ENCODE measurements around the gene PARM1.
"Not testable (repeated sequence)": the region's sequence is repeated elsewhere in the genome, so short reads cannot be mapped to it uniquely, and the experiment has no call there.

The PARM1 gene

DNA sequence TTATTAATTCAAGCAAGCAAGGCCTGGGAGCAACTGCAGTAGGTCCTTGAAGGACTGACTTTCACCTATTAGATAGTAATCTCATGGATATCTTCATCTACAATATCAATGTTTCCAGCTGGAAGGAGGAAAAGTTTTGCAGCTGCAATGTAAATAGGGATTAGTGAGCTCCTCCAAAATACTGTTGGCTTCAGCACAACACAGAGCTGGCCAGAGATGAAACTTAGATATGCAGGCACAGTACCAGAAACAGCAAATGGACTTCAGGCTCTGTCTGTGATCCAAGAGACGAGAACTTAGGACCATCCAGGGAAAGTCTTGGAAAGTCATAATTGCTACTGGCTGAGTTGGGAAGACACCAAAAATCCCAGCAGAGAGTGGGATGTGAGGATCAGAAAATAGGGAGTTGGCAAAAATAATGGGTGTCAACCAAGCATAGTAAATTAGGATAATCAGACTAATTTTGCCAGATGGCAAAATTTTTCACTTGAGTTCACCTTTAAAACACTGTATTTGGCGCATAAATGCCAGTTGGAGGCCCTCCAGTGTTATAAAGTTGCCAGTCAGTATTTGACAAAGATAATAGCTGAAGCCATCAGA lies 57.5 kb downstream of the PARM1 start:
- DNase-seq (ENCODE audit: low spot score), result no peak

- not testable (repeated sequence) for DNase-seq (ENCODE audit: low spot score)
These were observed 61.5 kb downstream of the PARM1 start for GRCh38 chr4:74994436-74994835.

DNA sequence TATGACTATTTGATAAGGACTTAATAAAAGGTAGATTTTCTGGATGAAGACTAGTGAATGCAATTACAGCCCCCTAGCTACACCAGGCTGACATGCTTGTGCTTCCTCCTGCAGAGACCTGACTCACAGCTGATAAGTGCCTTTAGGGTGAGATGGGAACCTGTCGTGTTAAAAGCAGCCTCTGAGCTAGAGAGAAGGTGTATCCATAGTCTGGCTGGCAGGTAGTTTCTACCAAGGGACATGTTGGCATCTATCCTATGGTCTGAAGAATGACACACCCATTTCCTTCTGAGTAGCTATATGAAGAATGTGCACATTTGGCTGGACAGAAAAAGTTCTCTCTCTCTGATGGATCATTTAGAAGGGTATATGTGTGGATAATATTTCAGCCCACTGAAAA lies 64.1 kb downstream of the PARM1 start:
- DNase-seq (ENCODE audit: low spot score), result no peak

DNA sequence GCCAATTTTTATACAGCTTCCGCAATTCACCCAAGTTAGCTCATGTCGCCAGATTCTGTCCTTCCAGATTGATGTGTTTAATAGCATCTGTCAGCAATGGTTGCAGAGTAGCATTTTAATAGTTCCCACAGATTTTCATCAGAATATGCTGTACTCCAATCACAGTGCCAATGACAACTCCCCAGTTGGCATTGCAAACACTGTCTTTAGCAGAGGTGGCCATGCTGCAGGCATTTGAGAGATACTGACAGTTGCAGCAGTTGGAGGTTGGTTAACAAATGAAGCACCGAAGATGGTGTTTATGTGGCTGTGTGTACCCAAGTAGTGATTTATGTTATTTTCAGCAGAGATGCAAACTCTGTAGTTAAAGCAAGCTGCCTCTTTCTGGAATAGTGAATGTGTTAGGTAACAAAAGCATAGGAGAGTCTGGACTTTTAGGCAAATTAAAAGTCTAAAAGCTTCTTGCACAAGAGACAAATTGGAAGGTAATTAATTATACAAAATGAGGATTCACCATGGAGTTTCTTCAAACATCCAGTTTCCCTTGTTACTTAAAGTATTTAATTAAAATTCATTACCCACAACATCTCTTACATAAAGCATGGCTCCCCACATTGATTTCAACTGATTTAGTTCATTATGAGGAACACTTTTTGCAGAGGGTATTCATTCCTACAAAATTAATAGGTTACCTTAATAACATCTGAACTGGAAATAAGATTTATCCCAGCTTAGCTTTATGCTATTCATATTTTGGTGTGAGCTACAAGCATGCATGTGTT lies 65.2 kb downstream of the PARM1 start:
- no peak for DNase-seq (ENCODE audit: low spot score)

DNA sequence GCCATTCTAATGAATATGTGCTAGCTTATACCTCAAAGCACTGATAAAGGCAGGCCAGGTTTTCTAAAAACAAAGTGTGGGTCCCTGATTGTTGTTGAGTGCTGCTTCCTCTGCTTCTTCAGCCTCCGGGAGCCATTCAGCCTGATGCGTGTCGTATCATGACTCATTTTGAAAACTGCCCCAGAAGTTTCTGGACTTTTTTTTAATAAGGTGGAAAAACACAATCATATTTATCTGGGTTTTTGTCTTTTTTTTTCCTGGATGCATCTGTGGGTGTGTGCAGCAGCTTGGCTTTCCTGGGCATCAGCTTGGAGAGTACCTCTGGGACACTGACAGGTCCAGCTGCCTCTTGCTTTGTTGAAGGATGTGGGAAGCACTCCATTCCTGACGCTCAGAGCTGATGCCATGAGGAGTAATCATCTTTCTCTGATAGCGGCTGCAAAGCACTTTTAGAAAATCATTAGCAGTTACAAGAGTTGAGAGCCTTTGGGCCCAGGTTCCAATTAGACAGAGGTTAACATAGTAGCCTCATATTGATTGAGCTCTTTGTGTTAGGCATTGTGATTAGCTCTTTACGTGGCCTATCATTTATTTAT lies 66.9 kb downstream of the PARM1 start:
- DNase-seq (ENCODE audit: low spot score), result no peak

DNA sequence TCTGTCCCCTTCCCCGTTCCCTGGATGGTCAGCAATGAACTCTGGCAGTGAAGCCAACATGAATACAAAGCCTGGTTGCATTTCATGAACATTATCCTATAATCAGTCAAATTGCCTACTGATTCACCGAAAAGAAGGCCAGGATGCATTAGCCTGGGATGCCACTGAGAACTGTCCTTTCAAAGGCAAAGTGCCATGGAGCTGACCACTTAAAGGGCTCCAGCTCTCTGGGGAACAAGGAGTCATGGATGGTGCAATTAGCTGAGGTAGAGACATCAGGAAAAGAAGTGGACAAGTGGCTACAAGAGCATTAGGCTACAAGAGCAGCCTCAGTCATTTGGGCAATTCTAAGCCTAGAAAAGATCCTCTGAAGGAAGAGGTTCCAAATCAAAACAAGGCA lies 69.0 kb downstream of the PARM1 start:
- no peak for DNase-seq (ENCODE audit: low spot score)

DNA sequence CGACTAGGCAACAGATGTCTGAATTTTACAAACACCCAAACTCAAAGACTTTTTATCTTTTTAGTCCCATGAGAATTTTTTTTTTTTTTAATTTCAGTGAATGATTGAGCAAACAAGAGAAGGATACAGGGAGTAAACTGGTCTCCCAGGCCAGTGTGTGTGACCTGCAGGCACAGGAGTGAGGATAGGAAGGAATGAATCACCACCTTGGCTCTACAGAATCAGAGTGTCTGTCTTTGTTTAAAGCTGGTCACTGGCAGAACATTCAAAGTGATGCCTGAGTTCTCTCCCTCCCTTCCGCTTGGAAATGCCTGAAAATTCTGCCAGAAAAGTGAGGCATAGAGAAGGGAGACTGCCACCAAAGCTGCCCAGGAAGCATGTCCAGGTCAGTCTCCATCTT lies 69.5 kb downstream of the PARM1 start:
- DNase-seq (ENCODE audit: low spot score), result no peak

- DNase-seq (ENCODE audit: low spot score), result no peak
These were observed 71.1 kb downstream of the PARM1 start for GRCh38 chr4:75003979-75004378.

DNA sequence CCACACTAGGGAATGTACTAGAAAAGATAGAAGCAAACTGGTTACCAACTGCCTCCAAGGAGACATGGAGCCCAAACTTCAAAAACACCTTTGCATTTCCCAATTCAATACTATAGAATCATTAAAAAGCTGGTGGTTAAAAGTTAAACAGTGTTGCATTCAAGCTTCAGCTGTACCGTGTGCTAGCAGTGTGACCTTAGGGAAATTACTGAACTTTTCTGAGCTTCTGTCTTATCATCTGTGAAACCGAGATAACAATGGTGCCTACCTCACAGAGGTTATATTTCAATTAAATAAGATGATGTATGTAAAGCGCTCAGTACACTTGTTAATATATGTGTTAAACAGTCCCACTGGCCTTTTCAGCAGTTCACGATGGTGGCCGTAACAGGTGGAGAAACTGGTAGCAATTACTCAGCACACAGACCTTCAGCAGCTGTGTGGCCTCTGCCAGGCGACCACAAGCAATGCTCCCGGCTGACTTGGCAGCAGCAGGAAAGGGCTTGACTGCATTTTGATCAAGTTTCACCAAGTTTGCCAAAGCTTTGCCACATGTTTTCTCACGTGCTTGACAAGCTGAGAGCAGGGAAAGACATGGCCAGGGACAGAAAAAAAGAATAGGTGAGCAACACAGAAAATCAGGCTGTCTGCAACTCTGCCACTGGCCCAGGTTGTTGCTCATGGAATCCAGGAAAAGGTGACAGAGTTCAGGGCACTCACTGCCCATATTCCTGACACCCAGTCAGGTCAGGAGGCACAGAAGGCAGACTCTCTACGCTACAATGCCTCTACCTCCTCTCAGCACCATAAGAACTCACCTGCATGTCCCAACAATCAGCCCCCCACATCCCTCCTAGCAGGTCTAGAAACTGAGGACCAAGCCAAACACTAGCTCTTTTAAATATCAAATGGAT lies 72.1 kb downstream of the PARM1 start:
- DNase-seq (ENCODE audit: low spot score), result no peak

GRCh38 chr4:75005727-75006126 lies 72.8 kb downstream of the PARM1 start:
- no peak for DNase-seq (ENCODE audit: low spot score)

- DNase-seq (ENCODE audit: low spot score), result no peak
These were observed 75.0 kb downstream of the PARM1 start for GRCh38 chr4:75007891-75008290.

DNA sequence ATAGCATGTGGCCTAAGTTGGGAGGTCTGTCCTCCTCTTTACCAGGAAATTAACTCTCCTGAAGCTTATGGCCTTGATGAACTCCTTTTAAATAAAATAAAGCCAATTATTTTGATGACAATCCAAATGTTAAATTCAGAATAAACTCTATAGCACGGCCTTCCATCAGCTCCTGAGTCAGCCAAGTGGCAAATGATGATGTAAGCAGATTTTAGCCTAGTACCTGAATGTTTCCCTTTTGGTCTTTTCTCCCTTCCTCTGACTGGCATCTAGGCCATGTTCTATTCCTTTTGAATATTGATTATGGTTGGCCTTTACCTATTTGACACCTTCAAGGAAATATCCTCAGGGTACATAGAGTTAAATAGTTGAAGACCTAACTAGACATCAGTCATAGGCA lies 76.2 kb downstream of the PARM1 start:
- DNase-seq (ENCODE audit: low spot score), result no peak

- DNase-seq (ENCODE audit: low spot score), result no peak
These were observed 78.3 kb downstream of the PARM1 start for GRCh38 chr4:75011131-75011795.

GRCh38 chr4:75015627-75016026 lies 82.7 kb downstream of the PARM1 start:
- DNase-seq (ENCODE audit: low spot score), result no peak

DNA sequence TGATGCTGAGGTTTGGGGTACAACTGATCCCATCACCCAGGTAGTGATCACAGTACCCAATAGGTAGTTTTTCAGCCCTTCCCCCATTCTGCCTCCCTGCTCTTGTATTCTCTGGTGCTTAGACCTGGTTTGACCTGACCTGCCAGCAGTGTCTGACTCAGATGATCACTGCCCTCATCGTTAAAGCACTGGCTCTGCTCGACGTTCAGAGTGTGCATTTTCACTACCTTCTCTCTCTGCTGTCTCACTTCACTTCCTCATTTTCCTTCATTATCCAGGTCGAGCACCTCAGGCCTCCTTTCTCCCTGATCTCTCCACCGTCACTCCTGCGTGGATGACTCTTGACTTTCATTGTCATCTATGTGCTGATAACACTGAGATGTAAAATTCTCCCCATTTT lies 83.6 kb downstream of the PARM1 start:
- DNase-seq (ENCODE audit: low spot score), result no peak

- DNase-seq (ENCODE audit: low spot score), result no peak
These were observed 86.0 kb downstream of the PARM1 start for GRCh38 chr4:75018811-75019479.

GRCh38 chr4:75025431-75025830 lies 92.5 kb downstream of the PARM1 start:
- DNase-seq (ENCODE audit: low spot score), result no peak

DNA sequence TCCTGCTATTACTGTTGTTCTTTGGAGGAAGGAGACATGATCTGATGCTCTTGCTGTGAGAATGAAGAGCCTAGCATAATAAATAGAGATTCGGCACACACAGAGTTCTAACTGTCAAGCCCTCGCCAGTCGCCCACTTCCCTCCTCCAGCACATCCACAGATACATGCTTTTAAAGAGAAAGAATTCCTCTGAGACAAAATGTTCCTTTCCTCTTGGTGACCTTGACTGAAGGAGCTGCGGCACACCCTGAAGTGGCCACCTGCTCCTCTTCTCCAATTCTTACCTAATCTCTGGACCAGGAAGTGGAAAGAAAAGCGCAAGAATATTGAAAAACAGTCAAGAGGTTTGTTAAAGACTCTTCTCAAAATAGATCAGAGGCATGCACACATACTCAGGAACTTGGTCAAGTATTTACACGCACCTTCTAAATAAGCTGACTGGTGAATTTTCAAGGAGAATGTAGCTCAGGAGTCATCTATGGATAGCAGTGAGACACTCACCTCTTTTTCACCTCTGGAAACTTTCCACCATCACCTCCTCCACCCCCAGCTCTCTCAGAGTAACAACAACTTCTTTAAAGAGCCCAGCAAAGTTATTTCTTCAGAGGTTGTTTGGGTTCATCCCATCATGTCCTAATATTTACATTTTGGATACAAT lies 95.4 kb downstream of the PARM1 start:
- DNase-seq (ENCODE audit: low spot score), result no peak

DNA sequence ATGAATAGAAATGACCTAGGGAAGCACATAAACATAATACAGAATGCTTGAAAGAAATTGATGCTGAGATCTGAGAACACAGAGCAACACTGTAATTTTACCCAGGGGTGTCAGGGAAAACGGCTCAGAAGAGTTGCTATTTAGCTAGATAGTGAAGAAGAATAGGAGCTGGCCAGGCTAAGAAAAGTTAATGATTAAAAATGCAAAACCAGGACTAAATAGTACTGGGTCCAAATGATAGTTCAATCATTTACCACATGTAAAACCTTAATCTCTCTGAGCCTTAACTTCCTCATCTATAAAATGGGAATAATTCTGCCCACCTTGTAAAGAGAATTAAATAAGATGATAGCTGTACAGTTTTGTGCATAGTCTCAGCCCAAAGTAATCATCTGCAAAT lies 97.1 kb downstream of the PARM1 start:
- DNase-seq (ENCODE audit: low spot score), result no peak

DNA sequence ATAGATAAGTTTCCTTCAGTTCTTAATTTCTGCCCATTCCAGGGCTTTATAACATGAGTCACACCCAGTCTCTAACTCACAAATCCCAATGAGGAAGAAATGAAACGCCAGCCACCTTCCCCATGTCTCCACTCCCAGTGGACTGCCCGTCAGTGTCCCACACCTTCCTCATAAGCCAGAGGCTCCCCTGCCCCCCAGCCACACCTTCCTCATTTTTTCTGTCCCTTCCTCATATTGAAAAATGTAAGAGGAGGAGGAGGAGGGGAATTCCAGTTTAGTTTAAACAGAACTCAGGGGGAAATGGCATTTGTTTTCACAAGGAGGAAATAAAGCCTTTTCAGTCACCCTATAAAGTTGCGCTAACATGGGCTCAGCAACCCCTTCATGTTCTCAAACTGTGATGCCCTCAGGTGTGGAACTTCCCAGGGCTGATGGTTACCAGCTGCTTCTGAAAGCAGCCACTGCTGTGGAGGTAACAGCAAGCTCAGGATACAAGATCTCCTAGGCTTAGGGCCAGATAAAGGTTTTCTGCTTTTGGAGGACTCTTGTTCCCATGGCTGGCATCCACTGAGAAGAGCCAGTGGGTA lies 97.8 kb downstream of the PARM1 start:
- no peak for DNase-seq (ENCODE audit: low spot score)
